CD8-positive, alpha-beta memory T cell (primary cell): Measurements from ENCODE around the gene BEST1. TPM values are rescaled to one million over a fixed set of nuclear protein-coding genes. Genes with fewer than 3 reads are reported as not detected.
A peak's percentile ranks its signal among the peaks of the same experiment; 100 is the strongest.

ENCODE experiments used
- CTCF ChIA-PET: fragments of 350-600 bp; sonication (Branson Sonifier 250); formaldehyde crosslinking; loops from one replicate; lab custom pipeline; 2021; ENCODE audit warnings: antibody characterized with exemption; lab: Charles Lee
- POLR2A ChIA-PET: fragments of 350-600 bp; sonication (Branson Sonifier 250); formaldehyde crosslinking; loops from one replicate; lab custom pipeline; 2021; ENCODE audit warnings: antibody characterized with exemption; lab: Charles Lee
- DNase-seq, 5 donors: peaks; one replicate each; pipeline versions ENCODE4 v3.0.0 to v3.0.0-alpha.2; 2020 to 2022; ENCODE audit warnings: mixed read lengths in 1 of 5
- H3K27ac ChIP-seq: one replicate; pipeline ENCODE4 v1.7.0; 2013; ENCODE audit warnings: low read depth, mild to moderate bottlenecking, low read length, moderate library complexity
- H3K27me3 ChIP-seq: 2 replicates; pipeline ENCODE4 v1.7.0; 2013; ENCODE audit warnings: low read length, mild to moderate bottlenecking; ENCODE audit not compliant: insufficient read depth, poor library complexity, severe bottlenecking
- H3K36me3 ChIP-seq: 2 replicates; pipeline ENCODE4 v1.7.0; 2013; ENCODE audit warnings: mild to moderate bottlenecking, low read length, moderate library complexity; ENCODE audit not compliant: insufficient read depth
- H3K4me1 ChIP-seq: 2 replicates; pipeline ENCODE4 v1.7.0; 2013; ENCODE audit warnings: mild to moderate bottlenecking, low read length, moderate library complexity; ENCODE audit not compliant: insufficient read depth
- H3K4me3 ChIP-seq: 2 replicates; pipeline ENCODE4 v1.7.0; 2013; ENCODE audit warnings: mild to moderate bottlenecking, low read length
- H3K9me3 ChIP-seq: 2 replicates; pipeline ENCODE4 v1.7.0; 2013; ENCODE audit warnings: mild to moderate bottlenecking, low read length
- H3K27ac Mint-ChIP-seq, 8 donors: one replicate each; pipeline ENCODE4 v1.8.0; 2020 to 2021; ENCODE audit warnings: mixed read lengths in 8 of 8, mild to moderate bottlenecking in 6 of 8, inconsistent platforms in 3 of 8, moderate library complexity in 3 of 8
- H3K27me3 Mint-ChIP-seq, 2 donors: one replicate each; pipeline ENCODE4 v1.8.0; 2020 to 2021; ENCODE audit warnings: mixed read lengths in 2 of 2, mild to moderate bottlenecking in 1 of 2, moderate library complexity in 1 of 2
- H3K36me3 Mint-ChIP-seq, 3 donors: one replicate each; pipeline ENCODE4 v1.8.0; 2020 to 2021; ENCODE audit warnings: mixed read lengths in 3 of 3, inconsistent platforms in 1 of 3, mild to moderate bottlenecking in 1 of 3
- H3K4me1 Mint-ChIP-seq, 3 donors: one replicate each; pipeline ENCODE4 v1.8.0; 2020 to 2021; ENCODE audit warnings: mixed read lengths in 3 of 3, inconsistent platforms in 1 of 3, mild to moderate bottlenecking in 1 of 3
- H3K4me3 Mint-ChIP-seq, 7 donors: one replicate each; pipeline ENCODE4 v1.8.0; 2020 to 2021; ENCODE audit warnings: mixed read lengths in 7 of 7, mild to moderate bottlenecking in 6 of 7, moderate library complexity in 4 of 7, inconsistent platforms in 2 of 7
- H3K9me3 Mint-ChIP-seq, 5 donors: one replicate each; pipeline ENCODE4 v1.8.0; 2020 to 2022; ENCODE audit warnings: mixed read lengths in 5 of 5, mild to moderate bottlenecking in 3 of 5, moderate library complexity in 2 of 5, inconsistent platforms in 1 of 5
- polyA plus RNA-seq: library from polyadenylated mRNA; unstranded; fragments of 300-500 nt; fragmentation: Illumina TruSeq; gene quantifications from one replicate; pipeline ENCODE4 v1.2.3, GENCODE V29; 2021
- total RNA-seq, 2 experiments: library from RNA; stranded (reverse); gene quantifications; one replicate each; pipeline ENCODE4 v1.2.3, GENCODE V29; 2021

Gene BEST1
- total and polyA plus RNA-seq, 3 experiments from 2014 or later = 0.09 to 1.5 TPM; not detected in 1

DNA sequence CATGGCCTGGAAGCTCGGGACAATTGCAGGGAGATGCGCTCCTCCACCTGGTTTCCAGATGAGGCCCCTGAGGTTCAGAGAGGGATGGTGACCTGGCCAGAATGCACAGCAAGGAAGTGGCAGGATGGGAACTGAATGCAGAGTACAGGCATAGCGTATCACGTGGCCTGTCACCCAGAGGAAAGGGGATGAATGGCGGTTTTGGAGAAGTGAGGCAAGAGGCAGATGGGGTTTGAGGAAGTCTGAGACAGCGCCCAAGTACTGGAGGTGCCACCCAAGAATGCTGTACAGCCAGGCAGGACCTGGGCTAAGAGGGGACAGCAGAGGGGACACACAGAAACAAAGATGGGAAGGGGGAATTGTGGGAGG, 37.6 kb upstream of the BEST1 start:
- peaks cover 0 to 4% (median 0%) of the 10 kb centered on the region in 3 donors for H3K4me1 Mint-ChIP-seq
- Histone ChIP-seq H3K27me3 (peaks cover 4% of the 10 kb centered on the region), H3K9me3 (no peaks in the 10 kb centered on the region), H3K4me1 (no peaks in the 10 kb centered on the region), H3K36me3 (no peaks in the 10 kb centered on the region), H3K27ac (no peak overlapping the region), H3K4me3 (no peak overlapping the region)
- H3K36me3 Mint-ChIP-seq = no peaks in the 10 kb centered on the region
- DNase-seq = no peak
- H3K4me3 Mint-ChIP-seq = no peak overlapping the region
- peaks cover 20 to 29% of the 10 kb centered on the region in 2 donors for H3K27me3 Mint-ChIP-seq
- no peak overlapping the region for H3K27ac Mint-ChIP-seq
- ChIA-PET POLR2A (no interaction called here), CTCF (no interaction called here)
- H3K9me3 Mint-ChIP-seq = no peaks in the 10 kb centered on the region

DNA sequence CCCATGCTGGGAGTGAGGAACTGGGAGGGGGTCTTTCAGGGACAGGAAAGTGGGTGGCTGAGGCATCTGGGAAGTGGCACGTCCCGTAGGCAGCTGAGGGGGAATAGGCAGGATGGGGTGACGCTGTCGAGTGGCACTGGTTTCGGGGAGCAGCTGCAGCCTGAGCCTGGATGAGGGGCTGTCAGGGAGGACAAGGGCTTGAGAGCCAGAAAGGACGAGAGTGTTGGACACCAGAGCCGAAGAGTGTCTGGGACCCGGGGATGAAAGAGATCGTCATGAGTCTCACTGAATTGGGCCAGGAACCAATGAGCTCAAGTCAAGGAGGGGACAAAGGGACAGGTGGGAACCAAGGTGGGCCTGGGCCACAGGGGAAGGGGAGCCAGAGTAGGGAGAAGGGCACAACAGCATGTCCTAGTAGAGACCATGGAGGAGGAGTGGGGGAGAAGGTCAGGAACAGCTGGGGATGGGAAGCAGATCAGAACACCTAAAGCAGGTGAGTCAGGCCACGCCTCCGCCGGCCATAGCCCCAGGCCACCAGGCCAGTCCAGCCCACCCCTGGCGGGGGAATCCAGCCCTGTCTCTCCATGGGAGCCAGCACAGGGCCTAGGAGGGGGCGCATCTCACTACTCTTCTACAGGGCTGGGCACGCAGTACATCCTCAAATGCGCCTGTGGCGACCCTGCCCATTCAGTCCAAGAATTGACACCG, 37.0 kb upstream of the BEST1 start:
- no peaks in the 10 kb centered on the region for H3K9me3 ChIP-seq
- no peaks in the 10 kb centered on the region for H3K36me3 ChIP-seq
- Mint-ChIP-seq H3K9me3 (no peaks in the 10 kb centered on the region), H3K4me3 (no peak overlapping the region), H3K27me3 (peaks cover 25 to 36% of the 10 kb centered on the region in 2 donors), H3K4me1 (peaks cover 4 to 10% (median 6%) of the 10 kb centered on the region in 3 donors), H3K36me3 (no peaks in the 10 kb centered on the region), H3K27ac (no peak overlapping the region)
- CTCF ChIA-PET = interaction anchor here (1.0 kb wide), 1 partner anchor 36 kb away, joined by 3 read pairs; no protein-coding TSS in a partner anchor
- no peak for DNase-seq
- H3K4me1 ChIP-seq = no peaks in the 10 kb centered on the region
- peaks cover 10% of the 10 kb centered on the region for H3K27me3 ChIP-seq
- POLR2A ChIA-PET = no interaction called here
- no peak overlapping the region for H3K4me3 ChIP-seq
- H3K27ac ChIP-seq = no peak overlapping the region

DNA sequence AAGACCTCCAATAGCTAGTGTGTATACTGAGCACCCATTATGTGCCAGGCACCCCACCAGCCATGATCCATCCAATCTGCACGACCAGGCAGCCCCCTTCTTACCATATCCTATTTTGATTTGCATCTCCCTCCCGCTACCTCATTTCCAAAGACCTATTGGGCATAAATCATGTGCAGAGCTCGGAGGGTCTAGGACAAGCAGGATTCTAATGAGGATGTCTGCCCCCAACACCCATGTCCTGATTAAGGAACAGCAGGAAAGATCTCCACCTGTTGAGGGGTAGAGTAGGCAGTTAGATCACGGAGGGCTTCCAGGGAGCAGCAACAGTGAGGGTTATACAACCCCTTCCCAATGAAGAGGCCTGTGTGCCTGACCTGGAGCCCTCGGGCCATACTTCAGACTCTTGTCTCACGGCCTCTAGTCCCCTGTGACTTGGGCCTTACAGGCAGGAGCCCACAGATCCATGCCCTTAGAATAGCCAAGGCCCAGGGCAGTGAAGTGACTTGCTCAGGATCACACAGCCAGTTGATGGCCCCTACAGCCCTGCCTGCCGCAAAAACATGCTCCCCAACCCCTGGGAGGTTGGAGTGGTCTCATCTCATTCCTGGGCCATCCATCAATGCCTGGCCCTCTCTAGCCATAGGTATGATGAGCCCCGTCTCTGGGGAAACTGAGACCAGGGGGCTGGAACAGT, 36.3 kb upstream of the BEST1 start:
- DNase-seq = no peak
- peaks cover 32 to 43% of the 10 kb centered on the region in 2 donors for H3K27me3 Mint-ChIP-seq
- ChIA-PET POLR2A (no interaction called here), CTCF (interaction anchor here (1.0 to 1.5 kb wide), 2 partner anchors 14 to 35 kb away, joined by 3 to 12 read pairs; no protein-coding TSS in a partner anchor)
- no peaks in the 10 kb centered on the region for H3K9me3 ChIP-seq
- H3K36me3 Mint-ChIP-seq = no peaks in the 10 kb centered on the region
- H3K27me3 ChIP-seq = peaks cover 13% of the 10 kb centered on the region
- no peak overlapping the region for H3K27ac ChIP-seq
- H3K27ac Mint-ChIP-seq = no peak overlapping the region
- H3K9me3 Mint-ChIP-seq = no peaks in the 10 kb centered on the region
- H3K4me3 ChIP-seq = no peak overlapping the region
- H3K4me3 Mint-ChIP-seq = no peak overlapping the region
- no peaks in the 10 kb centered on the region for H3K36me3 ChIP-seq
- H3K4me1 ChIP-seq = no peaks in the 10 kb centered on the region
- peaks cover 8 to 14% (median 8%) of the 10 kb centered on the region in 3 donors for H3K4me1 Mint-ChIP-seq

DNA sequence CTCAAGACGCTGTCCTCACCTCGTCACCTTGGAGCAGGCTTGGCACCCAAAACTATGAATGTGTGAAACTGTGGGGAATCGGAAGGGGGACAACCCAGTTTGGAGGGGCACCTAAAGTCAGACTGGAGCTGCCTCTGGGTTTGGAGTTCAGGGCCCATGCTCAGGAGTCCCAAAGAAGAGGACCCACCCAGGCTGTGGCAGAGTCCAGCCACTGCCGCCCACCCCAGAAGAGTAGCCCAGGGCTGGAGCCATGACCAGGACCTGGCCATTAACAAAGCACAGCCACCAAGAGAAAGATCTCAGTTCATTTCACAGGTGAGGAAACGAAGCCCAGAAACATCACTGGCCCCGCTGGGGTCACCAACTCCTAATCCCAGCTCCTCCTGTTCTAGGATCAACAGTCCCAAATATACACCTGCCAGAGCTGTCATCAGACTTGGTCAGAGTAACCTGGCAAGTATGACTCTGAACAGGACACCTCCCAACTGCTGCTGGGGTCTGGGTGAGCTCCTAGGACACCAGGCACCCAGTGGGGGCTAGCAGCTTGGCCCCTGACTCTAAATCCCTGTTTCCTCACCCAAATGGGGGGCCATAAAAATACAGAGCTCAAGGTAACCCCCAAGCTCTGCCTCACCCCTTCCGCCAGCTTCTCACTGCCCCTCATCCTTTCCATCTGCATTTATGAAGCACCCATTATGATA, 35.5 kb upstream of the BEST1 start:
- peaks cover 8 to 14% (median 8%) of the 10 kb centered on the region in 3 donors for H3K4me1 Mint-ChIP-seq
- ChIA-PET CTCF (interaction anchor here (1.3 to 1.5 kb wide), 2 partner anchors 15 to 167 kb away, joined by 3 to 12 read pairs; no protein-coding TSS in a partner anchor), POLR2A (no interaction called here)
- peak overlapping the region in 1 of 8 donors; percentile 55 for H3K27ac Mint-ChIP-seq
- no peaks in the 10 kb centered on the region for H3K36me3 Mint-ChIP-seq
- Histone ChIP-seq H3K27me3 (peaks cover 13% of the 10 kb centered on the region), H3K36me3 (no peaks in the 10 kb centered on the region), H3K4me3 (no peak overlapping the region), H3K27ac (no peak overlapping the region), H3K4me1 (no peaks in the 10 kb centered on the region), H3K9me3 (no peaks in the 10 kb centered on the region)
- no peak overlapping the region for H3K4me3 Mint-ChIP-seq
- DNase-seq = no peak
- H3K27me3 Mint-ChIP-seq = peaks cover 35 to 50% of the 10 kb centered on the region in 2 donors
- no peaks in the 10 kb centered on the region for H3K9me3 Mint-ChIP-seq

DNA sequence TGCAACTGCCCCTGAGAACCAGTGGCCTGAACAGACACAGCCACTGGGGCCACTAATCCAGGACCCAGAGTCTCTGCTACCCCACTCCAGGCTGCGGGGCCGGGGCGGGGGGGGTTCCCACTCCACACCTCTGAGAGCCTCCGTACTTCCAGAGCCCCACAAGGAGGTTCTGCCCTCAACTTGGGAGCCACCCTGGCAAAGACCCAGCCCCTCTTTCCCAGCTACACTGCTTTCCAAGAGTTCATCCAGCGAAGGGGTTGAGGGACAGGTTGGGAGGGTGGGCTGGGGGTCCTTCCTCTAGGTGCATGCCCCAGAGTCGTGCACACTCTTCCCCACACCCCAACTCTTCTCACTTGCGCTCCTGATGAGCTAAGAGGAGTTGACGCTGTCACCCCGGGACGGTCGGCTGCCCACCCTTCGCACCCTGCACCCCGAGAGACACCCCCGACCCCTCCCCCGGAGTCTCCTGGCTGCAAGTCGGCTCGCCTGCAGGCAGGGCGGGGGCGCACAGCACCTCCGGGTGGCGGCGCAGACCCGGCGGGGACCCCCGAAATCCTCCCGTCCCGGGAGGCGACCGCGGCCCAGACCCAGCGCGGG, 33.3 kb upstream of the BEST1 start:
- Mint-ChIP-seq H3K36me3 (no peaks in the 10 kb centered on the region), H3K4me1 (peaks cover 8 to 14% (median 8%) of the 10 kb centered on the region in 3 donors), H3K27me3 (peaks cover 44 to 68% of the 10 kb centered on the region in 2 donors), H3K9me3 (no peaks in the 10 kb centered on the region), H3K27ac (peak overlapping the region in 1 of 8 donors; percentile 85), H3K4me3 (peak overlapping the region in 4 of 7 donors; percentile 54 to 63 (median 57))
- Histone ChIP-seq H3K4me1 (no peaks in the 10 kb centered on the region), H3K27me3 (peaks cover 13% of the 10 kb centered on the region), H3K4me3 (no peak overlapping the region), H3K36me3 (no peaks in the 10 kb centered on the region), H3K27ac (no peak overlapping the region), H3K9me3 (no peaks in the 10 kb centered on the region)
- CTCF ChIA-PET = no interaction called here
- POLR2A ChIA-PET = no interaction called here
- no peak for DNase-seq

DNA sequence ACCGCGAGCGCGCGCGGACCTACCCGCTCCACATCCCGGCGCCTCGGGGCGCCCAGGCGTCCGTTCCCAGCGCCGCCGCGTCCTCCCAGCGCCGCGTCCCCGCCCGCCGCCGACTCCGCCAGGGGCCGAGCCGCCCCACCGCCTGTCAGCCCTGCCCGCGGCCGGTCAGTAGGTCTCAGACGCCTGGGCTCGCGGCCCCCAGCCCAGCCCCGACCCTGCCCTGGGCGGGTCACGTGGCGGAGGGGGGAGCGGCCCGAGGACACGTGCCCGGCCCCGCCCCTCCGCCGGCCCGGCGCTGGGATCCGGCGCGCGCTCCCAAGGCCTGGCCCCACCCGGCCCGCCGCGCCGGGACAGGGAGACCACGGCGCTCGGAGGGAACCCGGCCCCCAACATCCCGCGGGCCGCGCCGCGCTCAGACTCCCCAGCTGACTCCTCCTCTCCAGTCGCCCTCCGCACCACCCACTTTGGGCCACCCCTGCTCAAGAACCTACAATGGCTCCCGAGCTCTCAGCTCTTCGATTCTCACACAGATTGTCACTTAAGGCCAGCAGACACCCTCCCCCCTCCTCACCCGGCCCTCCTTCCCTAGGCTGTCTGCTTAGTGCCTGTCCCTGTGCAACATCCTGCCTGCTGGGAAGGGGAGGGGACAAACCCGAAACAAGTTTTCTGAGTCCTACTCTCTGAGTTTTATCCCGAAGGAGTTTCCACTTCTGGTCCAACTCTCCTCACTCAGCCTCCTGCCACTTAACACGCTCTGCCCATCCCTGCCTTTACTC, 32.6 kb upstream of the BEST1 start, which contains the start of gene RAB3IL1:
TSS of gene RAB3IL1 (minus strand) at position 233 of the 776 bp plus-strand sequence. CDS start at position 34, 199 bp downstream.
- Histone ChIP-seq H3K4me1 (no peaks in the 10 kb centered on the region), H3K36me3 (no peaks in the 10 kb centered on the region), H3K4me3 (no peak within 1 kb of the TSS), H3K27ac (peak within 1 kb of the TSS; percentile 31), H3K27me3 (peaks cover 13% of the 10 kb centered on the region), H3K9me3 (no peaks in the 10 kb centered on the region)
- Mint-ChIP-seq H3K27ac (peak within 1 kb of the TSS in 2 of 8 donors; percentile 39 to 85), H3K36me3 (no peaks in the 10 kb centered on the region), H3K4me3 (peak within 1 kb of the TSS in 6 of 7 donors; percentile 64 to 86 (median 69)), H3K4me1 (peaks cover 8 to 14% (median 8%) of the 10 kb centered on the region in 3 donors), H3K27me3 (peaks cover 44 to 65% of the 10 kb centered on the region in 2 donors), H3K9me3 (no peaks in the 10 kb centered on the region)
- ChIA-PET POLR2A (no interaction called here), CTCF (no interaction called here)
- no peak for DNase-seq

DNA sequence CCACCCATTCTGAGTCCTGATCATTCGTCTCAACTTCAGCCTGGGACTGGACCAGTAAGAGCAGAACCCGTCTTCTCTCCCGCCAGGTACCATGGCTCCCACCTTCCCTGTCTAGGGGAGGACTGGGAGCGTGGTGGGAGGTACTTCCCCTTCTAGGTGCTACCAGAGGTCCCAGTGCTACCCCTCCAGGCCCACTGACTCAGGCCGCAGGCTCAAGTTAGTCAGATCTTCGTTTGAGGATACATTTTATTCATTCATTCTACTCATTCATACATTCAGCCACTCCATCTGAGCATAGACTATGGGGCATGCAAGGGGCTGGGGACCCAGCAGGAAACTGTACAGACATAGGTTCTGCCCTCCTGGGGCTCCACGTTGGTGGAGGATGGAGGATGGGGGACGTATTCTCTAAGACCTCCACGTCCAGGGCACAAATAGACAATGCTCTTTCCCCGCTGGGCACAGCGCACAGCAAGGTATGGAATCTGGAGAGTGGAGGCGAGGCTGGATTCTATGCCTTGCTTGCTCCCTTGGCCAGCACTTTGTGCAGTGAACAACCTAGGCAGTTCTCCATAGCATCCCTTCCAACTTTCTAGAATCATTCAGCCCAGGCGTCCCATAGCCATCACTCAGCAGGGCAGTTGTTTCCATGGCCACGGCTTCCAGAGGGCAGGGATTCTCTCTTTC, 31.8 kb upstream of the BEST1 start:
- Mint-ChIP-seq H3K9me3 (no peaks in the 10 kb centered on the region), H3K36me3 (no peaks in the 10 kb centered on the region), H3K4me3 (peak overlapping the region in 6 of 7 donors; percentile 64 to 86 (median 69)), H3K4me1 (peaks cover 8 to 14% (median 8%) of the 10 kb centered on the region in 3 donors), H3K27me3 (peaks cover 44 to 67% of the 10 kb centered on the region in 2 donors), H3K27ac (peak overlapping the region in 1 of 8 donors; percentile 79)
- peak overlapping the region; percentile 43 for H3K27ac ChIP-seq
- CTCF ChIA-PET = interaction anchor here (1.6 kb wide), 1 partner anchor 189 kb away, joined by 4 read pairs; no protein-coding TSS in a partner anchor
- H3K9me3 ChIP-seq = no peaks in the 10 kb centered on the region
- no peaks in the 10 kb centered on the region for H3K4me1 ChIP-seq
- peaks cover 13% of the 10 kb centered on the region for H3K27me3 ChIP-seq
- DNase-seq = no peak
- POLR2A ChIA-PET = no interaction called here
- no peak overlapping the region for H3K4me3 ChIP-seq
- H3K36me3 ChIP-seq = no peaks in the 10 kb centered on the region
